Retinal pigment epithelial cell (primary cell): Measurements from ENCODE around the gene LRRC58.
"Not testable (repeated sequence)": the region's sequence is repeated elsewhere in the genome, so short reads cannot be mapped to it uniquely, and the experiment has no call there.

ENCODE experiments used
- DNase-seq: peaks from one replicate; pipeline ENCODE4 v3.0.0-alpha.2; 2010; ENCODE audit warnings: low read depth
- H3K4me3 ChIP-seq: 2 replicates; pipeline ENCODE4 v1.5.1; 2011; ENCODE audit warnings: mild to moderate bottlenecking, low read length, control low read depth, moderate library complexity
- CTCF ChIP-seq: conservative IDR thresholded peaks from 2 replicates; pipeline ENCODE4 v1.5.1; 2011; ENCODE audit warnings: low read depth, low read length, control low read depth, inconsistent platforms

Gene LRRC58

GRCh38 chr3:120348991-120349854 lies at the start of gene LRRC58:
Gene LRRC58, minus strand, starts transcription at chr3:120349354. Its CDS starts 111 bp downstream, at chr3:120349243.
- H3K4me3 ChIP-seq: peak within 1 kb of the TSS; percentile 79
- peak; percentile 18 for TF ChIP-seq CTCF
- peak; percentile 66 for DNase-seq

GRCh38 chr3:120396469-120396868 lies 47.3 kb upstream of the LRRC58 start:
- no peak for TF ChIP-seq CTCF
- H3K4me3 ChIP-seq: no peak overlapping the region
- DNase-seq: no peak

GRCh38 chr3:120394347-120394746 lies 45.2 kb upstream of the LRRC58 start:
- H3K4me3 ChIP-seq: no peak overlapping the region
- DNase-seq: no peak
- no peak for TF ChIP-seq CTCF

- DNase-seq: no peak
- no peak overlapping the region for H3K4me3 ChIP-seq
- TF ChIP-seq CTCF: no peak
Observed at GRCh38 chr3:120393761-120394160, 44.6 kb upstream of the LRRC58 start.

- H3K4me3 ChIP-seq: no peak overlapping the region
- DNase-seq: no peak
- TF ChIP-seq CTCF: no peak
Observed at GRCh38 chr3:120393243-120393642, 44.1 kb upstream of the LRRC58 start.

GRCh38 chr3:120382941-120383447 lies 33.8 kb upstream of the LRRC58 start:
- no peak overlapping the region for H3K4me3 ChIP-seq
- no peak for TF ChIP-seq CTCF
- DNase-seq: no peak

GRCh38 chr3:120381503-120381902 lies 32.3 kb upstream of the LRRC58 start:
- no peak for TF ChIP-seq CTCF
- DNase-seq: no peak
- H3K4me3 ChIP-seq: no peak overlapping the region

GRCh38 chr3:120377948-120378347 lies 28.8 kb upstream of the LRRC58 start:
- H3K4me3 ChIP-seq, DNase-seq: not testable (repeated sequence)
